Left cardiac atrium (tissue), 4 donors: ENCODE results near the gene CDC27. TPM values are rescaled to one million over a fixed set of nuclear protein-coding genes. Genes with fewer than 3 reads are reported as not detected.
"Not testable (repeated sequence)": the region's sequence is repeated elsewhere in the genome, so short reads cannot be mapped to it uniquely, and the experiment has no call there.

Experiments
- ATAC-seq, 2 donors: fragments of 200-7000 bp; cut with Tn5 transposase; one replicate each; pipeline ENCODE4 v1.9.1; 2020; ENCODE audit warnings: mild to moderate bottlenecking in 2 of 2, moderate library complexity in 2 of 2
- DNase-seq: peaks from one replicate; pipeline ENCODE4 v3.0.0-alpha.2; 2020
- intact Hi-C, 2 donors: fragments of 100-400 bp; cut with DNase I; formaldehyde crosslinking; loops; one replicate each; pipeline versions ENCODE4 v1.14.1 to v1.15.1; 2022 to 2023
- total RNA-seq, 2 donors: library from RNA; stranded (reverse); fragmentation: NEBNext Ultra II Directional; extraction: Animal tissue kit (Norgen Biotek cat#: 25700); gene quantifications; one replicate each; pipeline ENCODE4 v1.2.1, GENCODE V29; 2021
- donor health status: DM: no; HTN: yes; CAD: no.
- donor health status: DM: no; HTN: yes; CAD: no; lungs with severe emphysema.
- donor health status: DM: yes; HTN: yes; CAD: no.
- donor health status: Dilated cardiomyopathy.

Gene CDC27
- total RNA-seq, 2 donors from 2014 or later: 75.7 to 83.9 TPM

- intact Hi-C loops: no loop called here
- no peak for DNase-seq
- ATAC-seq: no peak
Measured at GRCh38 chr17:47095268-47095667, 93.8 kb downstream of the CDC27 start.

- intact Hi-C loops: no loop called here
- DNase-seq (no peak), ATAC-seq (no peak)
Measured at GRCh38 chr17:47087093-47087492, 102.0 kb downstream of the CDC27 start.

DNA sequence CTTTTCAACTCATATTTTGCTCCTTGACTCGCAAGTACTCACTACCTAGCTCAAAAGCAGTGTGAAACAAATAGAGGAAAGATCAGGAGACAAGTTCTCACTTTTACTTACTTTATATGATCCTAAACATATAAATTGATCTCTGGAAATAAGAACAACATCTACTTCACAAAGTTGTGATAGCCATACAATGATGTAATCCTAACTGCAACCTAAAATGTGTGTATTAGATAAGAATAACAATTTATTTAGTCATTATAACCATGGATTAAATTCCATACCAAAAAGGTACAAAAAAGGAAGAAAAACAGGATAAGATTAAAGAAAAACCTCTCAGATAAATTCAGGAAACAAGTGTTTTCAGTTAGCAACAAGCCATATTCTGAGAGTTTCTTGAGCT is 103.4 kb downstream of the CDC27 start:
- intact Hi-C loops: no loop called here
- DNase-seq (no peak), ATAC-seq (no peak)

DNA sequence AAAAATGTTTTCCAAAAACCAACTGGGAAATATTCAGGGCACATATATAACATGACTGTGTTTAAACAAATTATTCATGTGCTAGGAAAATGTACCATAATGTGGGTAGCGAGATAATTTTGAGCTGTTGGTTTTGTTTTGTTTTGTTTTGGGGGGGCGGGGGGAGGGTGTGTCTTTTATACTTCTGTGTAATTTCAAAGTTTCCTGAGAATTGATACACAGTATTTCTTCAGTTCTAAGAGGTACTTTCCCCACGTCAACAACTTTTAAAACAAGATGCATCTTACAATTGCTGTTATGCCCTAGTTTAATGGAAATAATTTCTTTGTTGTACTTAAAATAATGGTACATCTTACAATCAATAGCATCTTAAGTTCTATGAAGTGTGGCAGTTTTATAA is 110.3 kb downstream of the CDC27 start:
- DNase-seq: no peak
- intact Hi-C loops: no loop called here
- ATAC-seq: no peak

DNA sequence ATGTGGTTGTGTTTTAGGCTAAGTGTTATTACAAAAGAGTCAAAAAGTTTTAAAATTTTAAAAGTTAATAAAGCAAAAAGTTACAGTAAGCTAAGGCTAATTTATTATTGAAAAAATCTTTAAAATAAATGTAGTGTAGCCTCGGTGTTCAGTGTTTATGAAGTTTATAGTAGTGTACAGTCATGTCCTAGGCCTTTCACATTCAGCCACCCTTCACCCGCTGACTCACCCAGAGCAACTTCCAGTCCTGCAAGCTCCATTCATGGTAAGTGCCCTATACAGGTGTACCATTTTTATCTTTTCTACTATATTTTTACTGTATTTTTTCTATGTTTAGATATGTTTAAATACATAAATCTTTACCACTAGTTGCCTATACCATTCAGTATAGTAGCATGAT is 111.5 kb downstream of the CDC27 start:
- DNase-seq: no peak
- intact Hi-C loops: no loop called here
- no peak for ATAC-seq

DNA sequence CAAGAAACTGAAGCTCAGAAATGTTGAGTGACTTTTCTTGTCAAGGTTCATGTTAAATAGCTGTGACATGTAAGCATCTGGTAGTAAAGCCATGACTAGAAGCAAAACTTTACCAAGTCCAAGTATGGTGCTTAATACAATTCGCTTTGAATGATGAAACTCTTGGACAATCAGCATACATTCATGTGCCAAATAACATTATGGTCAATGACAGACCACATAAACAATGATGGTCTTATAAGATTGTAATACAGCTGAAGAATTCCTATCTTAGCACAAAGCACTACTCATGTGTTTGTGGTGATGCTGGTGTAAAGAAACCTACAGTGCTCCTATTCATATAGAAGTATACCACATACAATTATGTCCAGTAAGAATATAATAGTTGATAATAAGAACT is 112.9 kb downstream of the CDC27 start:
- intact Hi-C loops: no loop called here
- ATAC-seq: no peak
- no peak for DNase-seq

DNA sequence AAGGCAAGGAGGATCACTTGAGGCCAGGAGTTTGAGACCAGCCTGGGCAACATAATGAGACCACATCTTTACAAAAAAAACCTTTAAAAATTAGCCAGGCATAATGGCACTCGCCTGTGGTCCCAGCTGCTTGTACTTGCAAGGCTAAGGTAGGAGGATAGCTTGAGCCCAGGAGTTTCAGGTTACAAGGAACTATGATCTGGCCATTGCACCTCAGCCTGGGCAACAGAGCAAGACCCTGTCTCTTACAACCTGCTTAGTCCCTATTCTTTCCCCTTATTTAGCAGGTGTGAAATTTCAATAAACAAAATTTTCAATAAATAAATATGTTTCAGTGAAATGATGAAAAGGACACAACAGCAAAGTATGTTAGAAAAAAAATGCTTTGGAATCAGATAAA is 114.7 kb downstream of the CDC27 start:
- intact Hi-C loops, ATAC-seq, DNase-seq: not testable (repeated sequence)

DNA sequence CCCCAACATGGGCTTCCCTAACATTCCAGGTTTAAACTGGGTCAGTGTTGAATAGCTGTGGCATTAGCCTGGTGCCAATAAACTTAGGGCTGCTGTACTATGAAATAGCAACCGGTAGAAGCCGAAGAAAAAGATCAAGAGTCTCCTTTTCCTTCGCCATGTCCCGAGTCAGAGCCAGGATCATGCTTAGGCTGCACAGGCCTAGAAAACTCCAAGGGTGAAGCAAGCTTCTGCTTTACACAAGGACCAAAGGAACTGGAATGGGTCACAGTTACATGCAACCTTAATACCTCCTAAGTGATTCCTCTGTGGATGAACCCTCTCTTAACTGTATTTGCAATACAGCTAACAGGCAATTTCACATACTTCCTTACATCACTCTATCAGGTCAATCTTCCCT is 115.5 kb downstream of the CDC27 start:
- not testable (repeated sequence) for ATAC-seq

GRCh38 chr17:47072886-47073285 is 116.2 kb downstream of the CDC27 start:
- DNase-seq (no peak), ATAC-seq (peak in 1 of 2 donors; percentile 44)

More for the DNA sequence above, 115.5 kb downstream of the CDC27 start:
- DNase-seq, intact Hi-C loops: not testable (repeated sequence)

DNA sequence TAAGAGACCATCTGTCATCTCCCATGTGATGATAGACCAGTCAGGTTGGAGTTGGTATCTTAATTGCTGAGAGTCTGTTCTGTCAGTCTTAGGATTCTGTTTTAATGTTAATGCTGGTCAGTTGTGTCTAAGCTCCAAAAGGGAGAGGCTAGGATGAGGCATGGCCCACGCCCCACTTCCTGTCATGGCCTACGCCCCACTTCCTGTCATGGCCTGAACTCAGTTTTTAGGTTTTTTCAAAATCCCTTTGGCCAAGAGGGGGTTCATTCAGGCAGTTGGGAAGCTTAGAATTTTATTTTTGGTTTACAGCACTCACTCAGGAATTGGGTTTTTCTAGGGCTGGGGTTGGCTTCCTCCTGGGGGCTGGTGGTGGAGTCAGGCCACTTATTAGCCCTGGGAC is 117.9 kb downstream of the CDC27 start:
- DNase-seq, ATAC-seq, intact Hi-C loops: not testable (repeated sequence)

More at GRCh38 chr17:47072886-47073285, 116.2 kb downstream of the CDC27 start:
- intact Hi-C loops: no loop called here

DNA sequence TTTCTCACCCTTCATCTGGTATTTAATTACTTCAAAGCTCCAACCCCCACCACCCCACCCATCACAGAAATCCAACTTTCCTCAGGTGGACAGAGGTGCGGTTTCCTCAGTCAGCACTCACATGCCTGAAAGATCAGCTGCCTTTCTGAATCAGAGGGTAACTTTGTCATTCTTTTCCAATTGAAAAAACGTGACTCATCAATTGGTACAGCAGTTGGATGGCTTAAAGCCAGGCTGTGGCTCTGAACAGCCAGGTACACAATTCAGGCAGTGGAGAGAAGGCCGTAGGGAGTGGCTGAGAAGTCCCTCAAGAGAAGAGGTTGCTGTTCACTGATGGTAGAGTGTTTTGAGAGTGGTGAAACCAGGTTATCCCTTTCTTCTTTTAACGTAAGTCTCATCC is 118.8 kb downstream of the CDC27 start:
- ATAC-seq: not testable (repeated sequence)

More for the DNA sequence above, 118.8 kb downstream of the CDC27 start:
- DNase-seq, intact Hi-C loops: not testable (repeated sequence)

Other genes with a start within 250 kb of the CDC27 start
- gene RPRML, start 210.0 kb downstream of the CDC27 start, total RNA-seq: not detected
- gene MYL4, start 20.1 kb upstream of the CDC27 start, total RNA-seq: 1,000 to 10,000 TPM; 4,221 to 5,418 TPM
- 10 to 100 TPM in 1 of 2 donors, 1 to 10 TPM in 1; 5.9 to 19.5 TPM for gene ITGB3, start 64.5 kb upstream of the CDC27 start, total RNA-seq
- gene EFCAB13, start 134.7 kb upstream of the CDC27 start, total RNA-seq: 1 to 10 TPM; 5.7 to 6.8 TPM